ENCODE results near the gene HSPA12A.

The HSPA12A gene

DNA sequence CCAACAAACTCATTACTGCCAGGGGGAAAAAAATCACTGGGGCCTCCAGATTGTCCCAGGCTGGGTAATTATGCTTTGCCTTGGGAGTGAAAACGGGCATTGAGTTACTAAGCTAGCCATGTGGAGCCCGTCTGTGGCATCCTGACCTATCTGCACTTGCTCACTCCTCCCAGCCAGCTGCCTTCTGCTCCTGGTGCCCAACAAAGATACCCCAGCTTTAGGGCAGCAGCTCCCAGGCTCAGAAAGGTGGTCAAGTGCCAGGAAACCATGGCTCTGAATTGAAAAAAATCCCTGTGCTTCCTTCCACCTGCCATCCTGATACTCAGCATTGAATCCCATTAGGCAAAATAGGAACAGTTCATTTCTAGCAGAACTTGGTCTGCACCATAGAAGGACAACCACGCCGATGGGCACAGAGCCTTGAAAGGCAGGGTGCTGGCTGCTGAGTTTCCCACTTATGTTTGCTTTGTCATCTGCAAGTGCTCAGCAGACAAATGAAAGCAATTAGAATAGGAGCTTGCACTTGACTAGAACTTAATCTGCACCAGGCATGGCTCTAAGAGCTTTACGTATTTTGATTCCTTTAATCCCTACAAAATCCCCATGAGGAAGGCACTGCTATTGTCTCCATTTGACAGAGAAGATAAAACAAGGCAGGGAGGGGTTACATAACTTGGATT is 42.8 kb downstream of the HSPA12A start:
- H3K27me3 Mint-ChIP-seq (ENCODE audit: low read depth, poor library complexity), result peaks cover 52% of the 10 kb centered on the region
- H3K27ac Mint-ChIP-seq, result no peak overlapping the region
- no peaks in the 10 kb centered on the region for H3K36me3 Mint-ChIP-seq (ENCODE audit: low read depth)
- peaks cover 7% of the 10 kb centered on the region for H3K4me1 Mint-ChIP-seq
- DNase-seq, result no peak
- H3K4me3 Mint-ChIP-seq, result no peak overlapping the region
- TF ChIP-seq, protein P1, sequence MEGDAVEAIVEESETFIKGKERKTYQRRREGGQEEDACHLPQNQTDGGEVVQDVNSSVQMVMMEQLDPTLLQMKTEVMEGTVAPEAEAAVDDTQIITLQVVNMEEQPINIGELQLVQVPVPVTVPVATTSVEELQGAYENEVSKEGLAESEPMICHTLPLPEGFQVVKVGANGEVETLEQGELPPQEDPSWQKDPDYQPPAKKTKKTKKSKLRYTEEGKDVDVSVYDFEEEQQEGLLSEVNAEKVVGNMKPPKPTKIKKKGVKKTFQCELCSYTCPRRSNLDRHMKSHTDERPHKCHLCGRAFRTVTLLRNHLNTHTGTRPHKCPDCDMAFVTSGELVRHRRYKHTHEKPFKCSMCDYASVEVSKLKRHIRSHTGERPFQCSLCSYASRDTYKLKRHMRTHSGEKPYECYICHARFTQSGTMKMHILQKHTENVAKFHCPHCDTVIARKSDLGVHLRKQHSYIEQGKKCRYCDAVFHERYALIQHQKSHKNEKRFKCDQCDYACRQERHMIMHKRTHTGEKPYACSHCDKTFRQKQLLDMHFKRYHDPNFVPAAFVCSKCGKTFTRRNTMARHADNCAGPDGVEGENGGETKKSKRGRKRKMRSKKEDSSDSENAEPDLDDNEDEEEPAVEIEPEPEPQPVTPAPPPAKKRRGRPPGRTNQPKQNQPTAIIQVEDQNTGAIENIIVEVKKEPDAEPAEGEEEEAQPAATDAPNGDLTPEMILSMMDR (IDR thresholded peaks at IDR 0.05), result no peak
- no peaks in the 10 kb centered on the region for H3K9me3 Mint-ChIP-seq

DNA sequence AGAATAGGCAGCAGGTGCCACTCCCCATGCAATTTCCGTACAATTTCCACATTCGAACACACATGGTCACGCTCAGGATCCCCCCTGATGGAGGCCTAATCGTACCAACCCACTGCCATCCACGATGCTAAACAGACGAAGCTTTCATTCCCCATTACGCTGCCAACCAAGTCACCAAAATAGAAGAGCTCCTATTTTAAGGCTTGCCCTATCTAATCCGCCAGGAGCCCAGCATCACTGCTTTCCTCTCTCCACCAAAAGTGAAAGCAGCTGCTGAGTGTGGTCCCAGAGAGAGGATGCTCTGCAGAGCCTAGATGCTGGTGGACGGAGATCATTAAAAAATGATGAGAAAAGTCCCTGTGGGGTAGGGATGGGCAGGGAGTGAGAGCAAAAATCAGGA is 43.3 kb downstream of the HSPA12A start:
- TF ChIP-seq, protein P1 (IDR thresholded peaks at IDR 0.05), result no peak
- Mint-ChIP-seq H3K27ac (no peak overlapping the region), H3K27me3 (ENCODE audit: low read depth, poor library complexity) (peaks cover 55% of the 10 kb centered on the region), H3K4me1 (peaks cover 12% of the 10 kb centered on the region), H3K36me3 (ENCODE audit: low read depth) (no peaks in the 10 kb centered on the region), H3K4me3 (no peak overlapping the region), H3K9me3 (no peaks in the 10 kb centered on the region)
- DNase-seq, result no peak

DNA sequence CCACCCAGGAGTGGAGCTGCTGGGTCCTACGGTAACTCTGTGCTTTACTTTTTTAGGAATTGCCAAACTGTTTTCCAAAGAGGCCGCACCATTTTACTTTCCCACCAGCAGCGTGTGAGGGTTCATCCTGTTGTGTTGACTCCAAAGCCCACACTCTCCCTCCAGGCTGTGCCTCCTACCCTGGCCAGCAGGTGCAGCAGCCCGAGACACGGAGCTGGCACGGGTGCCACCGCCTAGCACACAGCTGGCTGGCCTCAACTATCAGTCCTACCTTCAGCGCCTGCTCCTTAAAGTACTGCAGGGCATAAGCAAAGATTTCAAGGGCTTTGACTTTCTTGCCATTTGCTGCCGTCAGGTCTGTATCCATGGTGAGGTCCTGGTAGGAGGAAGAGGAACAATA is 44.0 kb downstream of the HSPA12A start:
- DNase-seq, result no peak
- Mint-ChIP-seq H3K27ac (no peak overlapping the region), H3K9me3 (no peaks in the 10 kb centered on the region), H3K36me3 (ENCODE audit: low read depth) (no peaks in the 10 kb centered on the region), H3K27me3 (ENCODE audit: low read depth, poor library complexity) (peaks cover 59% of the 10 kb centered on the region), H3K4me1 (peaks cover 19% of the 10 kb centered on the region), H3K4me3 (no peak overlapping the region)
- TF ChIP-seq, protein P1 (IDR thresholded peaks at IDR 0.05), result no peak

- Mint-ChIP-seq H3K36me3 (ENCODE audit: low read depth) (no peaks in the 10 kb centered on the region), H3K4me1 (peaks cover 24% of the 10 kb centered on the region)
Measured at GRCh38 chr10:116697816-116698215, 44.5 kb downstream of the HSPA12A start.

DNA sequence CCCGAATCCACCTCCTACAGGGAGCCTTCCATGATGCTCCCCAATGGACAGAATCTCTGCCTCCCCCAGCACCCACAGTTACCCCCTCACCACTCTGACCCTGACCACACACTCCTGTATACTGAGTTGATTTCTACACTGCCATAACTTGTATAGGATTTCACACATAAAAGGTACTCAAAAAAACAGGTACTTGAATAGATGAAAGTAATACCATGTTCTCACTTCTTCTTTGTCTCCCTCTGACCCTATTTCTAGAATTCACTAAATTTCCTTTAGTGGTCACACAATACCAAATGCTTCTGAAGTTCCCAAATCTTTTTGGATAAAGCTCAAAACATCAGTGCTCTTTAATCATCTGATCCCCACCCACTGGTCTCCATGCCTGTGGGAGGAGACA is 45.4 kb downstream of the HSPA12A start:
- Mint-ChIP-seq H3K27me3 (ENCODE audit: low read depth, poor library complexity) (peaks cover 64% of the 10 kb centered on the region), H3K36me3 (ENCODE audit: low read depth) (no peaks in the 10 kb centered on the region), H3K9me3 (no peaks in the 10 kb centered on the region), H3K4me3 (no peak overlapping the region), H3K27ac (no peak overlapping the region), H3K4me1 (peaks cover 32% of the 10 kb centered on the region)
- TF ChIP-seq, protein P1 (IDR thresholded peaks at IDR 0.05), result no peak
- DNase-seq, result no peak

More at GRCh38 chr10:116697816-116698215, 44.5 kb downstream of the HSPA12A start:
- Mint-ChIP-seq H3K27ac (no peak overlapping the region), H3K9me3 (no peaks in the 10 kb centered on the region), H3K27me3 (ENCODE audit: low read depth, poor library complexity) (peaks cover 58% of the 10 kb centered on the region), H3K4me3 (no peak overlapping the region)
- TF ChIP-seq, protein P1 (IDR thresholded peaks at IDR 0.05), result no peak
- DNase-seq, result no peak

- Mint-ChIP-seq H3K4me3 (no peak overlapping the region), H3K27me3 (ENCODE audit: low read depth, poor library complexity) (peaks cover 64% of the 10 kb centered on the region)
Measured at GRCh38 chr10:116694927-116695268, 47.5 kb downstream of the HSPA12A start.

More at GRCh38 chr10:116694927-116695268, 47.5 kb downstream of the HSPA12A start:
- Mint-ChIP-seq H3K27ac (peak overlapping the region; percentile 49), H3K9me3 (no peaks in the 10 kb centered on the region), H3K36me3 (ENCODE audit: low read depth) (no peaks in the 10 kb centered on the region), H3K4me1 (peaks cover 48% of the 10 kb centered on the region)
- DNase-seq, result no peak
- TF ChIP-seq, protein P1 (IDR thresholded peaks at IDR 0.05), result no peak

All from nephron progenitor cell (in vitro differentiated cells).